Small intestine (tissue), 7 donors: Measurements from ENCODE around the gene SIK3. TPM values are rescaled to one million over a fixed set of nuclear protein-coding genes. Genes with fewer than 3 reads are reported as not detected.

Experiments used
- DNase-seq, 2 donors: peaks; one replicate each; pipeline versions ENCODE4 v3.0.0 to v3.0.0-alpha.2; 2013
- FAIRE-seq: peaks from 2 replicates; lab custom pipeline; 2012; peaks lifted over from hg19 to GRCh38; lab: Jason Lieb, UNC
- H3K27ac ChIP-seq, 3 donors: one replicate each; pipeline ENCODE4 v1.5.1; 2013; ENCODE audit warnings: low read length in 2 of 3, mild to moderate bottlenecking in 2 of 3, control low read depth in 1 of 3, inconsistent platforms in 1 of 3, low read depth in 1 of 3, moderate library complexity in 1 of 3
- H3K27me3 ChIP-seq, 3 donors: one replicate each; pipeline ENCODE4 v1.6.1; 2013; ENCODE audit warnings: low read length in 3 of 3, inconsistent platforms in 1 of 3; ENCODE audit not compliant: control insufficient read depth in 3 of 3, insufficient read depth in 3 of 3
- H3K36me3 ChIP-seq, 3 donors: one replicate each; pipeline ENCODE4 v1.6.1; 2013; ENCODE audit warnings: low read length in 3 of 3, inconsistent platforms in 1 of 3, low read depth in 1 of 3, mild to moderate bottlenecking in 1 of 3, moderate library complexity in 1 of 3; ENCODE audit not compliant: control insufficient read depth in 3 of 3, insufficient read depth in 2 of 3
- H3K4me1 ChIP-seq, 3 donors: one replicate each; pipeline ENCODE4 v1.6.1; 2013; ENCODE audit warnings: low read length in 2 of 3, inconsistent platforms in 1 of 3, low read depth in 1 of 3, mild to moderate bottlenecking in 1 of 3, moderate library complexity in 1 of 3; ENCODE audit not compliant: control insufficient read depth in 3 of 3, insufficient read depth in 2 of 3
- H3K4me3 ChIP-seq, 3 donors: one replicate each; pipeline ENCODE4 v1.5.1; 2013; ENCODE audit warnings: low read length in 3 of 3, control low read depth in 1 of 3, inconsistent platforms in 1 of 3, low read depth in 1 of 3, mild to moderate bottlenecking in 1 of 3, moderate library complexity in 1 of 3
- H3K9me3 ChIP-seq, 2 donors: one replicate each; pipeline ENCODE4 v1.6.1; 2013; ENCODE audit warnings: low read depth in 1 of 2, low read length in 1 of 2; ENCODE audit not compliant: control insufficient read depth in 2 of 2, insufficient read depth in 1 of 2
- WGBS, 3 donors: extraction: QIAGEN DNeasy Blood & Tissue Kit; methylation state at CpG; one replicate each; pipeline ENCODE4 v1.1.7; 2013; 5-methylcytosine and 5-hydroxymethylcytosine counted together
- polyA plus RNA-seq, 4 donors: library from polyadenylated mRNA; stranded (reverse) in 3 of 4; unstranded in 1 of 4; fragments of 200-250 nt in 3 of 4; fragments of 120-200 nt in 1 of 4; gene quantifications; one replicate each; pipeline versions ENCODE4 v1.2.1 to v1.2.3, GENCODE V29; 2013
- donor health status: healthy with polysubstance abuse.
- donor health status: control.
- donor health status: control.
- donor health status: Bipolar disorder and iron deficiency.
- donor health status: healthy.

SIK3 gene
- polyA plus RNA-seq, 4 donors = 4.9 to 35.3 (median 9.0) TPM

DNA sequence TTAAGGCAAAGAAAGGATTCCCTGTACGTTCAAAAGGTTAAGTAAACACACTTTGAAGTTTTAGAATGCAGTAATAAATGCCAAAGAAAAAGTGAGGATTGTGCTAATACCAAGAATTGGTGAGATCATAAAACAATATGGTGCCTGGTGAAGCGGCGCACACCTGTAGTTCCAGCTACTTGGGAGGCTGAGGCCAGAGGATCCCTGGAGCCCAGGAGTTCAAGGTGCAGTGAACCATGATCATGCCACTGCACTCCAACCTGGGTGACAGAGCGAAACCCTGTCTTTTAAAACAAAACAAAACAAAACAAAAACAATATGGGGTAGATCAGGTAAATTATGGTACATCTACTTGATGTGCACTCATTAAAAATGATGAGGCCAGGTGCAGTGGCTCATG, 187.4 kb downstream of the SIK3 start:
- Histone ChIP-seq H3K27ac (no peak overlapping the region), H3K9me3 (no peaks in the 10 kb centered on the region)

DNA sequence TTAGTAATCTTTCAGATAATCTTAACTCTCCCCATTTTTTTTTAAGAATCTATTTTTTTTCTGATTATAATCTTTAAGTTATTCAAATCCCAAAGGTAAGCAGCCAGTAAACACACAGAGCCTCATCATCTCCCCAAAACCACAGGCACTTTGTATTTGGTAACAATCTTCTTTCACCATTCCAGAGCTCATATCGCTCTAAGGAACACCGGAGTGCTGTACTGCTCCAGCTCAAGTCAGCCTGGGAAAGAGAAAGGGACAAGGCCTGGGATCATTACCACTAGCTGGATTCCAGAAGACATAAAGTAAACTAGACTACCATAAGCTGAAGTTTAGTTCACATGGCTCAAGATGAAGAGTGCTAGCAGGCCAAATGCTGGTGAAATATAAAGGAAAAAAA, 187.8 kb downstream of the SIK3 start:
- H3K27me3 ChIP-seq = no peaks in the 10 kb centered on the region
- WGBS, 3 donors = 90 to 99% (median 96%) methylated on average over 2 of the region's 2 CpGs
- no peak overlapping the region for H3K4me3 ChIP-seq
- no peak overlapping the region for H3K27ac ChIP-seq
- DNase-seq = no peak
- FAIRE-seq = no peak
- H3K4me1 ChIP-seq = no peaks in the 10 kb centered on the region
- no peaks in the 10 kb centered on the region for H3K9me3 ChIP-seq
- H3K36me3 ChIP-seq = peaks cover 0 to 3% (median 0%) of the 10 kb centered on the region in 3 donors

More for the DNA sequence above, 187.4 kb downstream of the SIK3 start:
- DNase-seq = no peak
- H3K4me1 ChIP-seq = no peaks in the 10 kb centered on the region
- H3K36me3 ChIP-seq = peaks cover 0 to 3% (median 0%) of the 10 kb centered on the region in 3 donors
- 77 to 89% (median 83%) methylated on average over 4 of the region's 4 CpGs for WGBS, 3 donors
- H3K27me3 ChIP-seq = no peaks in the 10 kb centered on the region
- H3K4me3 ChIP-seq = no peak overlapping the region
- FAIRE-seq = no peak

- 85 to 97% (median 95%) methylated on average over 1 of the region's 1 CpG for WGBS, 3 donors
- Histone ChIP-seq H3K27me3 (no peaks in the 10 kb centered on the region), H3K4me3 (no peak overlapping the region), H3K9me3 (no peaks in the 10 kb centered on the region), H3K36me3 (peaks cover 0 to 6% (median 0%) of the 10 kb centered on the region in 3 donors), H3K4me1 (no peaks in the 10 kb centered on the region), H3K27ac (no peak overlapping the region)
- no peak for FAIRE-seq
- DNase-seq = no peak
These were observed 189.0 kb downstream of the SIK3 start for GRCh38 chr11:116909245-116909644.

- Histone ChIP-seq H3K4me3 (no peak overlapping the region), H3K36me3 (peaks cover 0 to 10% (median 0%) of the 10 kb centered on the region in 3 donors), H3K9me3 (no peaks in the 10 kb centered on the region), H3K27me3 (no peaks in the 10 kb centered on the region), H3K27ac (no peak overlapping the region), H3K4me1 (no peaks in the 10 kb centered on the region)
- FAIRE-seq (no peak), DNase-seq (no peak)
- 81 to 85% (median 84%) methylated on average over 6 of the region's 6 CpGs for WGBS, 3 donors
These were observed 191.7 kb downstream of the SIK3 start for GRCh38 chr11:116906479-116906878.

DNA sequence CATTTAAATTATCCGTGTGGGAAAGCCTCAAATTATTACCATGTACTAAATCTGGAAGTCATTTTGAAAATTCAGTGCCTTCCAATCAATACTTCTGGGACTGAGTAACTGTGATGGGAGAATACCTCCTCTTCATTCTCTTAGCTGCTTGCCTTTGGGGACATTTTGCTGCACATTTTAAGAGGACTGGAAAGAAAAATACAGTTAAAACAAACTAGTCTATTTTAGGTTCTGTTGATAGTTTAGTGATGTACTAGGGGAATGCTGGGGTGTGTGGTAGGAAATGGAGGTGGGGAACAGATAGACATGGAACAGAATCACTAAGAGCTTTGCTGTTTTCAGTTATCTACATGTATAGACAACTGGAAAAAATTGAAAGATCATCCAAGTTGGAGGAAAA, 195.1 kb downstream of the SIK3 start:
- Histone ChIP-seq H3K4me3 (no peak overlapping the region), H3K36me3 (peaks cover 0 to 8% (median 0%) of the 10 kb centered on the region in 3 donors), H3K27ac (no peak overlapping the region), H3K9me3 (peaks cover 2 to 3% of the 10 kb centered on the region in 2 donors), H3K4me1 (no peaks in the 10 kb centered on the region), H3K27me3 (no peaks in the 10 kb centered on the region)
- WGBS, 3 donors = 84 to 92% (median 87%) methylated on average over 1 of the region's 1 CpG
- DNase-seq (no peak), FAIRE-seq (no peak)

DNA sequence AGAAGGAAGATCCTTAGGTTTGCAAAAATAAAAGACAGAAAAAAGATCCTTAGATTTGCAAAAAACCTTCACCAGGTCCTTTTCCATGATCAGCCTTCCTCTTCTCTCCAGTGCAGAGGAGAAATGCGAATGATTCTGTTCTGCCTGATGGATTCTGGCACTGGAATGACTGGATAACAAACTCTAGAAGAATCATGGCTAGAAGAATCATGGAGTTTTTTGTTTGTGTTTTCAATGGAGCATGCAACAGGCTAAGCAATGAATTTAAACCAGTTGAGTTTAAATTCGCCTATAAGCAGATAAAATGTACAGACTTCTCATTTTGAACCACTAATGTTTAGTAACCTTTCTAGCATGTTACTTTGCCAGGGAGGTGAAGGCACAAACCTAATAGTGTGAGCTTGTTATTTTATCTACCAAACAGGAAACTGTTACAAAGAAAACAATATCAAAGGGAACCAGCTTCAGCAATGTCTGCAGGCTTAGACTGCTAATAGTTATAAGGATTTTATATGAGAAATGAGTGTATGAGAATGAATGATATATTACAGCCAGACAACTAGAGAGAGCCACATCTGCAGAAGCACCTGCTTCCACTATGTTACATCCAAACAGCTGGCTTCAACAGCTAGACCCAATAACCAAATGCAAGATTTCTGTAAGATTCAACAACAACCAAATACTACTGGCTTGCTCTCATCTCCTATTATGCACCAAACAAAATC, 196.1 kb downstream of the SIK3 start:
- 93 to 97% (median 96%) methylated on average over 2 of the region's 2 CpGs for WGBS, 3 donors
- Histone ChIP-seq H3K27me3 (no peaks in the 10 kb centered on the region), H3K4me3 (no peak overlapping the region), H3K9me3 (peaks cover 2 to 3% of the 10 kb centered on the region in 2 donors), H3K36me3 (peaks cover 0 to 11% (median 0%) of the 10 kb centered on the region in 3 donors), H3K4me1 (no peaks in the 10 kb centered on the region), H3K27ac (no peak overlapping the region)
- DNase-seq = no peak
- no peak for FAIRE-seq

- Histone ChIP-seq H3K27me3 (no peaks in the 10 kb centered on the region), H3K9me3 (peaks cover 2 to 3% of the 10 kb centered on the region in 2 donors), H3K27ac (no peak overlapping the region), H3K36me3 (peaks cover 0 to 20% (median 3%) of the 10 kb centered on the region in 3 donors), H3K4me3 (no peak overlapping the region), H3K4me1 (no peaks in the 10 kb centered on the region)
- no peak for FAIRE-seq
- no peak for DNase-seq
- WGBS, 3 donors = 76 to 91% (median 85%) methylated on average over 3 of the region's 3 CpGs
These were observed 197.0 kb downstream of the SIK3 start for GRCh38 chr11:116901211-116901610.

- H3K36me3 ChIP-seq = peaks cover 2 to 23% (median 13%) of the 10 kb centered on the region in 3 donors
- 95 to 98% (median 96%) methylated on average over 8 of the region's 8 CpGs for WGBS, 3 donors
- no peaks in the 10 kb centered on the region for H3K27me3 ChIP-seq
- H3K4me1 ChIP-seq = no peaks in the 10 kb centered on the region
- FAIRE-seq = no peak
- no peak for DNase-seq
- H3K4me3 ChIP-seq = no peak overlapping the region
- peaks cover 2 to 3% of the 10 kb centered on the region in 2 donors for H3K9me3 ChIP-seq
- no peak overlapping the region for H3K27ac ChIP-seq
These were observed 202.0 kb downstream of the SIK3 start for GRCh38 chr11:116896211-116896610.
